Urothelium cell line (cell line): ENCODE results near the gene CARMIL3.
"Not testable (repeated sequence)": the region's sequence is repeated elsewhere in the genome, so short reads cannot be mapped to it uniquely, and the experiment has no call there.

Experiments used
- DNase-seq: peaks from one replicate; pipeline ENCODE4 v3.0.0; 2011; ENCODE audit warnings: low spot score, mixed read lengths
- FAIRE-seq: peaks from 2 replicates; lab custom pipeline; 2011; peaks lifted over from hg19 to GRCh38; lab: Jason Lieb, UNC

Gene CARMIL3, protein sequence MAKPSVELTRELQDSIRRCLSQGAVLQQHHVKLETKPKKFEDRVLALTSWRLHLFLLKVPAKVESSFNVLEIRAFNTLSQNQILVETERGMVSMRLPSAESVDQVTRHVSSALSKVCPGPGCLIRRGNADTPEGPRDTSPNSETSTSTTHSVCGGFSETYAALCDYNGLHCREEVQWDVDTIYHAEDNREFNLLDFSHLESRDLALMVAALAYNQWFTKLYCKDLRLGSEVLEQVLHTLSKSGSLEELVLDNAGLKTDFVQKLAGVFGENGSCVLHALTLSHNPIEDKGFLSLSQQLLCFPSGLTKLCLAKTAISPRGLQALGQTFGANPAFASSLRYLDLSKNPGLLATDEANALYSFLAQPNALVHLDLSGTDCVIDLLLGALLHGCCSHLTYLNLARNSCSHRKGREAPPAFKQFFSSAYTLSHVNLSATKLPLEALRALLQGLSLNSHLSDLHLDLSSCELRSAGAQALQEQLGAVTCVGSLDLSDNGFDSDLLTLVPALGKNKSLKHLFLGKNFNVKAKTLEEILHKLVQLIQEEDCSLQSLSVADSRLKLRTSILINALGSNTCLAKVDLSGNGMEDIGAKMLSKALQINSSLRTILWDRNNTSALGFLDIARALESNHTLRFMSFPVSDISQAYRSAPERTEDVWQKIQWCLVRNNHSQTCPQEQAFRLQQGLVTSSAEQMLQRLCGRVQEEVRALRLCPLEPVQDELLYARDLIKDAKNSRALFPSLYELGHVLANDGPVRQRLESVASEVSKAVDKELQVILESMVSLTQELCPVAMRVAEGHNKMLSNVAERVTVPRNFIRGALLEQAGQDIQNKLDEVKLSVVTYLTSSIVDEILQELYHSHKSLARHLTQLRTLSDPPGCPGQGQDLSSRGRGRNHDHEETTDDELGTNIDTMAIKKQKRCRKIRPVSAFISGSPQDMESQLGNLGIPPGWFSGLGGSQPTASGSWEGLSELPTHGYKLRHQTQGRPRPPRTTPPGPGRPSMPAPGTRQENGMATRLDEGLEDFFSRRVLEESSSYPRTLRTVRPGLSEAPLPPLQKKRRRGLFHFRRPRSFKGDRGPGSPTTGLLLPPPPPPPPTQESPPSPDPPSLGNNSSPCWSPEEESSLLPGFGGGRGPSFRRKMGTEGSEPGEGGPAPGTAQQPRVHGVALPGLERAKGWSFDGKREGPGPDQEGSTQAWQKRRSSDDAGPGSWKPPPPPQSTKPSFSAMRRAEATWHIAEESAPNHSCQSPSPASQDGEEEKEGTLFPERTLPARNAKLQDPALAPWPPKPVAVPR (N-terminal part only)

DNA sequence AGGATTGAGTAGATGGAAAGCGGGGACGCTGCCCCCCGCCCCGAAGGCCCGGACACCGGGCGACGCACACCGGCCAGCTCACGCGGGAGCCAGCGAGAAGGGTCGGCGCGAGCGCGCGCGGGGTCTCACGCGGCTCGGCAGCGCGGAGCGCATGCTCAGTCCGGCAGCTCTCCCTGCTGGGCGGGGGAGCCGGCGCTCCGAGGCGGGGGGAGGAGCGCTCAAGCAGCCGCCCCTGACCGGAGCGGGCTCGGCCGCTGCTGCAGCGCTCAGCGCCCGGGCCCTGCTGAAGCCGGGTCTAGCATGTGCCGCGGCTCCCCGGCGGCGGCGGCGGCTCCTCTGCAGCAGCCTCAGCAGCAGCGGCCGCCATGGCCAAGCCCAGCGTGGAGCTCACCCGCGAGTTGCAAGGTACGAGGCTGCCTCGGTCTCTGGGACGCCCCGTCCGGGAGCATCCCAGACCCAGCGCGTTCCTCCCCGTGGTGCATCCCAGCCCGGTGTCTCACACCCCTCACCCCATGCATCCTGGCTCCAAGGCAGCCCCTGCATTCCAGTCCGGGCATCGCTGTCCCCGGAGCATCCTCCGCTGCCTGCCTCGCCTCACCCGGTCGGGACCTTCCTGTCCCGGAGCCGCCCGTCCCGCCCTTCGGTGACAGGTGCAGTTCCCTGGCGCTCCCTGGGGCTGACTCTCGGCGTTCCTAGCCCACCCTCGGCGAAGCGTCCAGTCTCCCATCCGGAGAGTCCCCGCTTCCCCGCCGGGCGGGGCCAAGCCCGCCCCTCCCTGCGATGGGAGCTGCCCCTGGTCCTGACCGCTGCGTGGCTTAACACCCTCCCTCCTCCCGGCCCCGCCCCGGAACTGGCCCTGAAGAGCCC, at the start of gene CARMIL3:
Gene CARMIL3 (plus strand): TSS at position 221 of the 867 bp plus-strand sequence. CDS start 145 bp downstream, at position 366.
- FAIRE-seq, result no peak
- peak; percentile 87 for DNase-seq

DNA sequence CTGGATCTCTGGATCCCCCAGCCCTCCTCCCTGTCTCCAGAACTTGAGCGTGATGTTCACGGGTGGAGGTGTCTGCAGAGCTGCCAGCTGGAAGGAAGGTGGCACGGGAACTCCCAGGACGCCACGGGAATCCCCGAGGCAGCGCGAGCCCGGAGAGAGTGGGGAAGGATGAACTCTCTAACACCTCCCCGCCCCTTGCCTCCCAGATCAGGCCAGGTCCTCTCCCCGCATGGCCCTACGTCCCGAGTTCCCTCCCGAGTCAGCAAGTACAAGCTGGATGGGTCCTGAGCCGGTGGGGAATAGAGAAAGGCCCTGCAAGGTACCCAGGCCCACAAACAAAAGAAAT, 45.4 kb upstream of the CARMIL3 start:
- not testable (repeated sequence) for FAIRE-seq

DNA sequence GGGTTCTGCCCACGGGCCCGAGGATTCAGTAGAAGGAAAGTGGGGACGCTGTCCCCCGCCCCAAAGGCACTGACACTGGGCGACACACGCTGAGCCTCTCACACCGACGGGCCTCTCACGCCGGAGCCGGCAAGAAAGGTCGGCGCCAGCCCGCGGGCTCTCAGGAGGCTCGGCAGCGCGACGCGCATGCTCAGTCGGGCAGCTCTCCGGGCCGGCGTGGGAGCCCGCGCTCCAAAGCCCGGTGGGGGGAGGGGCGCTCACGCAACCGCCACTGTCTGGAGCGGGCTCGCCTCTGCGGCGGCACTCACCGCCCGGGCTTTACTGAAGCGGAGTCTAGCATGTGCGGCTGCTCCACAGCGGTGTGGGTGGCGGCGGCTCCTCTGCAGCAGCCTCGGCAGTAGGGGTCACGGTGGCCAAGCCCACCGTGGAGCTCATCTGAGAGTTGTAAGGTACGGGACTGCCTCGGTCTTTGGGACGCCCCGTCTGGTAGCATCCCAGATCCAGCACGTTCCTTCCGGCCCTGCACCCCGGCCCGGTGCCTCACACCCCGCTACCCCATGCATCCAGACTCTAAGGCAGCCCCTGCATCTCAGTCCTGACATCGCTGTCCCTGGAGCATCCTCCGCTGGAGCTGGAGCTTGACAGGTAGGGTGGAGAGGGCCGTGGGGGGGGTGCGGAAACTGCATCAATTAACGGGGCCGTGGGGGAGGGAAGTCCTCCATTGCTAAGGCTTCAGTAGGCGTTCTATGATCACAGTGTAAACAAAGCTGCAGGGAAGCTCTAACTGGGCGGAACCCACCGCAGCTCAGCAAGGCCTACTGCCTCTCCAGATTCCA, 44.8 kb upstream of the CARMIL3 start:
- not testable (repeated sequence) for DNase-seq, FAIRE-seq

More for the DNA sequence above, 45.4 kb upstream of the CARMIL3 start:
- DNase-seq, result not testable (repeated sequence)

DNA sequence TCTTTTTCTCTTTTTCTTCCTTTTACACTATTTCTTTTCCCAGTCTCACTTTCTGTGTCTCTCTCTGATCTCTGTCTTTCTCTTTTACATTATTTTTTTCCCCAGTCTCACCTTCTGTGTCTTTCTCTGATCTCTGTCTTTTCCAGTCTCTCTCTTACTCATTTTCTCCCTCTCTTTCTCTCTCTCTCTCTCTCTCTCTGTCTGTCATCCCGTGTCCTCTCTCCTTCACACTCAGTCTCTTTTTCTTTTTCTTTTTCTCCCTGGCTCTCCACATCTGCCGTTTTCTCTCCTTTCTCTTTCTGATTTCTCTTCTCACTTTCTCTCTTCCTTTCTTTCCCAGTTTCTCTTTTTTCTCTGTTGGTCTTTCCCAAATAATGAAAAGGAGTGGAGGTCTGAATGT, 40.8 kb upstream of the CARMIL3 start:
- no peak for FAIRE-seq
- no peak for DNase-seq

DNA sequence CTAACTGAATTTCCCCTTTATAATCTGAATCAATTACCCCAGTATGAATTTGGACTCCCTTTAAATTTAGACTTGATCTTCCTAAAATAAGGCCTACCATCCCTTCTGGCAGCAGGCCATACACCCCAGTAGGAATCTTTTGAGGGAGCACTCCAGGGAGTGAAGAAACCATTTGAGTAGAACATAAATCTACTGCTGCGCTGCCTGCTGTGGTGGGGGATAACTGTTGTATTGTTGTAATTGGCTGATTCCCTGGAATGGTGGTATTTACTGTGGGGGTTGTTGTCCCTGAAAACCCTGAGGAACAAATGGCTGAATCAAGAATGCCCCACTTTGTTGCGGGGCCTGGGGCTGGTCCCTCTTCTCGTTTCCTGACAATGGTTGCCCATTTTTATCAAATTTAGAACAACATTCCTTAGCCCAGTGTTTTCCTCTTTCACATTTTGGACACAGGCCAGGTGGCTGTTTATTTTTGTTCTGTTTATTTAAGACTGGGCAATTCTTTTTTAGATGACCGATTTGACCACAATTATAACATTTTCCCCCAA, 39.0 kb upstream of the CARMIL3 start:
- DNase-seq, FAIRE-seq: not testable (repeated sequence)

DNA sequence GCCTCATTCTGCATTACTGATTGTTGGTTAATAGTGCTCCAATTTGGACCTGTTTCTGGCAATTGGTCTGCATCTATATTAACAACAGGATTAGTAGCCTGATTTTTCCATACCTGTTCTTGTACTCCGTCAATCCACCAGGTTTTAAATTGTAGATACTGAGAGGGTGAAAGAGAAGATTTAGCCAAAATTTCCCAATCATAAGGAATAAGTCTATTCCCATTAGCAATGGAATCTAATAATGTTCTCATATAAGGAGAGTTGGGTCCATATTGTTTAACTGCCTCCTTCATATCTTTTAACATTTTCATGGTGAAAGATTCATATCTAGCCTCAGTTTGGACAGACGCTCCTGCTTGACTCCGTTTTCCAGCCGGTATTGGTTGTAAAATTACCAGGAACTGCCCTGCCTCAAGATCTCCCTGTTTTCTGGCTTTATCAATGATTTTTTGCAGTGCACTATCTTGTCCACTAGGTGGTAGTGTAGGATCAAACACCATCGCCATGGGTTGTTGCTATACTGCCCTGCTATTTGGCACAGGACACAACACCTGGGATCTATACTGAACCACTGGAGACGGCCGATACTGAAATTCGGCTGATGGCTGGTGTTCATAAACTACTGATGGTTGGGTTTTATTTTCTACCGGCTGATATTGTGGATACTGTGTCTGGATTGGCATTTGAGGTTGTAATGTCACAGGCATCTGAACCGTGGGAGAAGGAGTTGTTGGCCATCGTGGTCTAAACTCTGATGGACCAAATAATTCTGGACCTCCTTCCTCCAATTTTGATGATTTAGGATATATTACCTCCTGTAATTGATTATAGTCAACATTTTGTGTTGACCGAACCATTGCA, 37.9 kb upstream of the CARMIL3 start:
- DNase-seq, result peak; percentile 55
- FAIRE-seq, result no peak

DNA sequence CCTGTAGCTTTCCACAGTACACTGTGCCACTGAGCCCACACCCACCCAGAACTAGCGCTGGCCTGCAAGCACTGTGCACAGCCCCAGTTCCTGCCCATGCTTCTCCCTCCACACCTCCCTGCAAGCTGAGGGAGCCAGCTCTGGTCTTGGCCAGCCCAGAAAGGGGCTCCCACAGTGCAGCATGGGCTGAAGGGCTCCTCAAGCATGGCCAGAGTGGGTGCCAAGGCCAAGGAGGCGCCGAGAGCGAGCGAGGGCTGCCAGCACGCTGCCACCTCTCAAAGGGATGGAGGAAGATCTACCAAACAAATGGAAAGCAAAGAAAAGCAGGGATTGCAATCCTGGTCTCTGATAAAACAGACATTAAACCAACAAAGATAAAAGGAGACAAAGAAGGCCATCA, 36.1 kb upstream of the CARMIL3 start:
- not testable (repeated sequence) for FAIRE-seq

DNA sequence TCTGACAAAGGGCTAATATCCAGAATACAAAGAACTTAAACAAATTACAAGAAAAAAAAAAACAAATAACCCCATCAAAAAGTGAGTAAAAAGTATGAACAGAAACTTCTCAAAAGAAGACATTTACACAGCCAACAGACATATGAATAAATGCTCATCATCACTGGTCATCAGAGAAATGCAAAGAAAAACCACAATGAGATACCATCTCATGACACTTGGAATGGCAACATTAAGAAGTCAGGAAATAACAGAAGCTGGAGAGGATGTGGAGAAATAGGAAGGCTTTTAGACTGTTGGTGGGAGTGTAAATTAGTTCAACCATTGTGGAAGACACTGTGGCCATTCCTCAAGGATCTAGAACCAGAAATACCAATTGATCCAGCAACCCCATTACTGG, 32.8 kb upstream of the CARMIL3 start:
- FAIRE-seq, DNase-seq: not testable (repeated sequence)

More for the DNA sequence above, 36.1 kb upstream of the CARMIL3 start:
- DNase-seq, result not testable (repeated sequence)

DNA sequence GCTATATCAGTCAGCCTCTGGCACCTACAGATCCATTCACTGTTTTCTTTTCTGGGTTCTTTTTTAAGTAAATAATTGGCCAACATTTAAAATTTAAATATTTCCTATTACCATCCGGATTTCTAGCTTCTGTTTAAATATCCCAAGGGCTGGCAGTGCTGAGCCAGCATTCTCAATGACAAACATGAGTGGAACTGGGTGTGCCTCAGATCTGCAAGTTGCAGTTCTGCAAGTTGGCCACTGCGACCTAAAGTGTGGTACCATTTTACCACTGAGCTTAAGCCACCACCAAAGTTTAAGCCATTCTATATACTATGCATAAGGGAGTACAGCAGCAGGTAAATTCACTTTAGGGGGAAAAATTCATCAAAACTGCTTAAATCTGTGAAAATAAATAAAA, 31.9 kb upstream of the CARMIL3 start:
- not testable (repeated sequence) for FAIRE-seq

DNA sequence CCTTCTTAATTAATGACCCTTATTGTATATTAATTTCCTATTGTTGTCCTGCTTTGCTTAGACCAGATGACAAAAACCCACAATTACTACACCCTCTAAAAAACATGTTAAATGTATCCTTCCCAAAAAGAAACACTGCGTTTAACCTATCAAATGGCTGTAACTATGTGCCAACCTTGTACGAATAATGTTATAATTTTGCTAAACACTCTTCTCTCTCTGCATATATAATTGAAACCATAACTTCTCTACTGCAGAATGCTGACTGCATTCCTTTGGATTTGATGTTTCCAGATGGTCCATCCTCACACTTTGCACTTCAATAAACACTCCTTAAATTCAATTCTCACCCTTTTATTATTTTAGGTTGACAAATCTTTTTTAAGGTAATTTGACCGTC, 31.3 kb upstream of the CARMIL3 start:
- FAIRE-seq, DNase-seq: not testable (repeated sequence)

More for the DNA sequence above, 31.9 kb upstream of the CARMIL3 start:
- DNase-seq, result not testable (repeated sequence)

DNA sequence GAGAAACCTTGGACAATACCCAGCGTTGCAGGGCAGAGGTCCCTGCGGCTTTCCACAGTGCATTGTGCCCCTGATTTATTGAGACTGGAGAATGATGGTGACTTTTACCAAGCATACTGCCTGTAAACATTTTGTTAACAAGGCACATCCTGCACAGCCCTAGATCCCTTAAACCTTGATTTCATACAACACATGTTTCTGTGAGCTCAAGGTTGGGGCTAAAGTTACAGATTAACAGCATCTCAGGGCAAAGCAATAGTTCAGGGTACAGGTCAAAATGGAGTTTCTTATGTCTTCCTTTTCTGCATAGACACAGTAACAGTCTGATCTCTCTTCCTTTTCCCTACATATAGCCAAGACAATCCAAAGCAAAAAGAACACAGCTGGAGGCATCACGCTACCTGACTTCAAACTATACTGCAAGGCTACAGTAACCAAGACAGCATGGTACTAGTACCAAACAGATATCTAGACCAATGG, 26.8 kb upstream of the CARMIL3 start:
- DNase-seq, FAIRE-seq: not testable (repeated sequence)

DNA sequence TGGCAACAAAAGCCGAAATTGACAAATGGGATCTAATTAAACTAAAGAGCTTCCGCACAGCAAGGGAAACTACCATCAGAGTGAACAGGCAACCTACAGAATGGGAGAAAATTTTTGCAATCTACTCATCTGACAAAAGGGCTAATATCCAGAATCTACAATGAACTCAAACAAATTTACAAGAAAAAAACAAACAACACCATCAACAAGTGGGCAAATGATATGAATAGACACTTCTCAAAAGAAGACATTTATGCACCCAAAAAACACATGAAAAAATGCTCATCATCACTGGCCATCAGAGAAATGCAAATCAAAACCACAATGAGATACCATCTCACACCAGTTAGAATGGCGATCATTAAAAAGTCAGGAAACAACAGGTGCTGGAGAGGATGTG, 22.1 kb upstream of the CARMIL3 start:
- FAIRE-seq, DNase-seq: not testable (repeated sequence)

DNA sequence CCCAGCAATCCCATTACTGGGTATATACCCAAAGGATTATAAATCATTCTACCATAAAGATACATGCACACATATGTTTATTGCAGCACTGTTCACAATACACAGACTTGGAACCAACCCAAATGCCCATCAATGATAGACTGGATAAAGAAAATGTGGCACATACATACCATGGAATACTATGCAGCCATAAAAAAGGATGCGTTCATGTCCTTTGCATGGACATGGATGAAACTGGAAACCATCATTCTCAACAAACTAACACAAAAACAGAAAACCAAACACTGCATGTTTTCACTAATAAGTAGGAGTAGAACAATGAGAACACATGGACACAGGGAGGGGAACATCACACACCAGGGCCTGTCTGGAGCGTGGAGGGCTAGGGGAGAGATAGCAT, 20.5 kb upstream of the CARMIL3 start:
- FAIRE-seq, DNase-seq: not testable (repeated sequence)

DNA sequence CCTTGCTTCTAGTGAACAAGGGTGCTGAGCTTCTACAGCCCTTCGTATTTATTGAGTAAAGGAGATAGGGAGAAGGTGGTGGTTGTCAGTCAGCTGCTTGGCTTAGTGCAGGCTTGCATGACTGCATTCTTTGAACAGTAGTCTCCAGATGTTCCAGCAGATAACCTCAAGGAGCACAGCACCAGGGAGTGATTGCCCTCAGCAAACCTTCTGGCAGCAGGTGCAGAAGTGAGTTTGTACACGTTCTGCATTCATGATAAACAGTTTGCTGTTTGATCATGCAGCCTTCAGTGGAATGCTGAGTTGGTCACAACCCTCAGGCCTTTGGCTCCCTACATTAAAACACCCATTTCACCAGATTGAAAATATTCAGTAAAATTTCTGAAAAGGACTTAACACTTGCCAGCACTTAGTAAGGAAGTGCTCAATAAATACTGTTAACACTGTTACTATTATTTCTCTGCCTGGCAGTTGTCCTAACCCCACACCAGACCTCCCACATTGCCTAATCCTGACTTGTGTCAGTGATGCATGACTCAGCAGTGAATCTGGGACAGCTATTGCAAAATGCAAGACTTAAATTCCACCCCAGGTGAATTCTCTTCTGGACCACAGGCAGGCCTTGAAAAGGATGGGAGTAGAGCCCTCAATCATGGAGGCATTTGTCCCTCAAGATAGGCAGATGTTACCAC, 18.9 kb upstream of the CARMIL3 start:
- FAIRE-seq, result no peak
- DNase-seq, result peak; percentile 35

DNA sequence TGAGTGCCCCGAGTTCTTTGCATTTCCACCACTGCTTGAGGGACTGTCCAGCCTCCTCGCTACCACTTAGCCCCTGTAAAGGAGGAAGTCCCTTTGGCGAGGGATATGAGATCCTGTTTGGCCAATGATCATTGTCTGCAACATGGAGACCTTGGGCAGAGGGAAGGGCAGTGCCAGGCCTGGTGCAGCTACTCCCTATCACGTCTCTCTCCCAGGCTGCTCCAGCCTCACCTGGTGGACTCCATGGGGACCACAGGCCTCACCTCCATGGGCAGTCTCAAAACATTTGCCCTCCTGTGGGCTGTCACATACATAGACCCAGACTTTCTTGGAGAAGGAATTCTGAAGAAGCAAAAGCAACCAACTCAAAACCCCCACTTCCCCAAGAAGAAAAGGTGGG, 16.0 kb upstream of the CARMIL3 start:
- DNase-seq, FAIRE-seq: not testable (repeated sequence)

DNA sequence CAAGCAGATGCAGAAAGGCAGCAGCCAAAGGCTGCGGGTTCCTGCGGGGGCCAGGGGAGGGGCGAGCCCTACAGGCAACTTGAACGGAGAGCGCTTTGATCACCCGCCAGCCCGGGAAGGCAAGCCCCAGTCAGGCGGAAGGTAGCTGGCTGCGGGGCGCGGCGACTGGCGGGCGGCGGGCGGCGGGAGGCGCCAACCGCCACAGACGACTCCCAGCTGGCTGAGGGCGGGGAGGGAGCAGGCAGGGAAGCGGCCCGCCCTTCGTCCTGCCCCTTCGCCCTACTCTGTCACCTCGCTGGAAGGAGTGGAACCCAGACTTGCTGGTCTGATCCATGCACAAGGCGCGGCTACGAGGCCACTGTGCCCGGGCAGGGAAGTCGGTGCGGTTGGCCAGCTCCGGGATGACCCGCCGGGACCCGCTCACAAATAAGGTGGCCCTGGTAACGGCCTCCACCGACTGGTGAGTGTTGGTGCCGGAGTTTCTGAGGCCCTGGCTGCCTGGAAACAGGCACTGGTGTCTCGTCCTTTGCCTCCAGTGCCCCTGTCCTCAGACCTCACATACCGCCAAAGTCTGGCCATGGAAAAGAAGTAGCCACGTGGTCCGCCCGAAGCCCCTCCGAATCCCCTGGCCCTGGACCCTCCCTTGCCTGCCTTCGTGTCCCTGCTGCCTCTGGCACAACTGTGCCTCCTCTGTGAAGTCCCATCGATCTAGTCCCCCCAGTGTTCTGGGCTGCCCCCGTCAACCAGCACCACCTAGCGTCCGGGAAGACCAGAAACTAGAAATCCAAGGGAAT, 15.4 kb upstream of the CARMIL3 start:
- FAIRE-seq (no peak), DNase-seq (peak; percentile 79)
